NCI-H146 treated with DMSO at 0.1 percent for 48 hours (cell line): ENCODE results near the gene MFRP.

Source experiments
- DNase-seq: peaks from one replicate; lab custom pipeline; 2025; ENCODE audit not compliant: unreplicated experiment; lab: John Stamatoyannopoulos, UW

MFRP gene

DNA sequence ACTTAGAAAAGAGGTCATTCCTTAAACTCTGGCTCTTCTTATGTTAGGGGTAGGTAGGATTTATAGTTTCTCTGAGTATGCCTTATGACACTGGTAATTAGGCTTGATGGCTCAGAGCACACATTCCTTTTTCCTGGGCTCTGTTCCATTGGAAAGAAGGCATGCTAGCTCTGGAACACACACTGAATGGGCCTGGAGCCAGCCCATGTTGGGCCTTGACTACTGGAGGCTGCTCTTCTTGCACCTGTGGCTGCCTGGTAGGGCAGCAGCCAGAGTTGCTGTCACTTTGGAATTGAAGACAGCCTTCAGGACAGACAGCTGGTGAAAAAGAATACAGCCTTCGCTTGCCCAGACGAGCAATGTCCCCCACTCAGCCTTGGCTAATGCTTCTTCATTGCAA is 47.8 kb downstream of the MFRP start:
- DNase-seq = no peak

DNA sequence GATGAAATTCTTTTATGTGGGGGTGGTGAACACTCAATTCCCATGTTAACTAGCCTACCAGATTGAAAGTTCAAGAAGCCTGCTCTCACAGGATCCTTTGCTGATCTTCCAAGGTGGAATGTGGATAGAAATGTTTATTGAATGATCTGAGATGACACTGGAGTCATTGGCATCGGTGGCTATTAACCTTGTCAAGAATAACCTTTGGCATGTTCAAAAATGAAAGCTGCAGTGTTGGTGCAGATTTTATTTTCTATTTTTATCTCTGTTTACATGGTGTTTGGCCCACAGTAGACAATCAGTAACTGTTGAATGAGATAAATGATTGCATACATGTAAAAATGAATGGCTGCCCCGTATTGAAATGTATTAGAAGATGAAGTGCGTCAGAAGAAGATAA is 48.6 kb downstream of the MFRP start:
- no peak for DNase-seq

DNA sequence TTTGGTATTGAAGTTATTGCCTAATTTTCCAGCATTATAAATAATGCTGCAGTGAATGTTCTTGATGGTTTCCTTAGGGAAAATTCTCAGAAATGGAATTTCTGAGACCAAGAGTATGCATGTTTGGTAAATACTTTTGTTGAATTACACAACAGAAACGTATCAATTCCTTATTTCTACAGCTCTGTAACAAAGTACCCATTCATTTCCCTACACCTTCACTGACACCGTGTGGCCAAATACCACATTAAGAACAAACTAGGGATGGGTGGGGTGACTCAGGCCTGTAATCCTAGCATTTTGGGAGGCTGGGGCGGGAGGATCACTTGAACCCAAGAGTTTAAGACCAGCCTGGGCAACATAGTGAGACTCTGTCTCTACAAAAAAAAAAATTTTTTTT is 51.3 kb downstream of the MFRP start:
- no peak for DNase-seq

DNA sequence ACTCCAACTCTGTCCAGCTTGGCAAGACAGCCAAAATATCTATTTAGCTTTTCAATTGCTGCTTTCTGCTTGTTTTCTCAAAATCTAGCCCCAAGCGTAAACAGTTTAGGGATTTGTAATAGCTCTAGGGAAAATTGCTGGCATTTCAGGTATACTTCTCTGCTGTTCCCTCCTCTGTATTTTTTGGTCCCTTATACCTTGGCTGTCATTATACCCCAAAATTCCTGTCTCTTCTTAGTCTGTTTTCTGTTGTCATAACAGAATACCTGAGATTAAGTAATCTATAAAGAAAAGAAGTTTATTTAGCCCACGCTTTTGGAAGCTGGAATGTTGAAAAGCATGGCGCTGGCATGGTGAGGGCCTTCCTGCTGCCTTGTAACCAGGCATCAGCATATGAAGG is 53.0 kb downstream of the MFRP start:
- DNase-seq = no peak

DNA sequence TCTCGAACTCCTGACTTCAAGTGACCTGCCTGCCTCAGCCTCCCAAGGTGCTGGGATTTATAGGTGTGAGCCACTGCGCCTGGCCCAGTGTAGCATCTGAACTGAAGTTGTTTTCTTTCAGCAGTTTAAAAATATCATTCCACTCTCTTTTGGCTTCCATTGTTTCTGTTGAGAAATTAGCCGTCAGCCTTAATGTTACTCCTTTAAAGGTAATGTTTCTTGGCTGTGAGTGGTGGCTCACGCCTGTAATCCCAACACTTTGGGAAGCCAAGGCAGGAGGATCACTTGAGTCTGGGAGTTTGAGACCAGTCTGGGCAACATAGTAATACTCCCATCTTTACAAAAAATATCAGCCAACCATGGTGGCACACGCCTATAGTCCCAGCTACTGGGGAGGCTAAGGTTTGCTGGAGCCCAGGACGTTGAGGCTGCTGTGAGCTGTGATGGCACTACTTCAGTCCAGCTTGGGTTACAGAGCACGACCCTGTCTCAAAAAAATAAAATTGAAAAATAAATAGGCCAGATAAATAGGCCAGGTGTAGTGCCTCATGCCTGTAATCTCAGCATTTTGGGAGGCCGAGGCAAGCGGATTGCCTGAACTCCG is 55.5 kb downstream of the MFRP start:
- DNase-seq = no peak
